ENCODE data around the gene GRIK4. TPM values are rescaled to one million over a fixed set of nuclear protein-coding genes. Genes with fewer than 3 reads are reported as not detected.

Gene GRIK4
- total RNA-seq, 1 experiment from 2014 or later = not detected

DNA sequence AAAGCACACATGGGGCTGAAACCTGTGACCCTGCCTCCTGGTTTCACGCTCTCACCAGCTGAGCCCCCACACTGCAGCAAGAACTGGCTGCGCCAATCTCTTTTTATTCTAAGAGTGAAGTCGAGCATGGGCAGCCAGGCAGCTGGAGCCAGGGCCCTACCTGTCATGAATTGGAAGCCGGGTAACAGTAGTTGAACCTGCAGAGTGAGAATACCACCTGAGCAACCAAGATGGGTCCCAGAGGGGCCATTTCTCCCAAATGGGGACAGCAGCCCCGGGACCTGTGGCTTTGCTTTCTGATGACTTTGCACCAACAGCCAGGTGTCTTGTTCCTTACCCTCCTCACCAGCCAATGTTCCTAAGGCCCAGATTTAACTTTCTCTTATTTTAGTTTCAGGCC lies 178.9 kb downstream of the GRIK4 start:
- no peak for DNase-seq
- Histone ChIP-seq H3K27me3 (ENCODE audit: low read length) (no peaks in the 10 kb centered on the region), H3K9me3 (ENCODE audit: low read length) (no peaks in the 10 kb centered on the region), H3K36me3 (ENCODE audit: insufficient read depth, low read length) (no peaks in the 10 kb centered on the region), H3K9me2 (replicated peaks; ENCODE audit: insufficient read depth, low read length) (no peaks in the 10 kb centered on the region), H3K4me3 (ENCODE audit: low read length) (no peak overlapping the region), H3K9ac (ENCODE audit: low read length) (no peak overlapping the region), H4K20me1 (ENCODE audit: insufficient read depth, low read depth, low read length) (no peaks in the 10 kb centered on the region), H2AFZ (ENCODE audit: low read length) (no peak overlapping the region), H3K4me1 (ENCODE audit: low read length) (no peaks in the 10 kb centered on the region), H3K79me2 (ENCODE audit: low read length) (no peaks in the 10 kb centered on the region), H3K4me2 (ENCODE audit: low read depth, low read length, poor library complexity, severe bottlenecking) (no peak overlapping the region), H3K27ac (ENCODE audit: low read length) (no peak overlapping the region)

DNA sequence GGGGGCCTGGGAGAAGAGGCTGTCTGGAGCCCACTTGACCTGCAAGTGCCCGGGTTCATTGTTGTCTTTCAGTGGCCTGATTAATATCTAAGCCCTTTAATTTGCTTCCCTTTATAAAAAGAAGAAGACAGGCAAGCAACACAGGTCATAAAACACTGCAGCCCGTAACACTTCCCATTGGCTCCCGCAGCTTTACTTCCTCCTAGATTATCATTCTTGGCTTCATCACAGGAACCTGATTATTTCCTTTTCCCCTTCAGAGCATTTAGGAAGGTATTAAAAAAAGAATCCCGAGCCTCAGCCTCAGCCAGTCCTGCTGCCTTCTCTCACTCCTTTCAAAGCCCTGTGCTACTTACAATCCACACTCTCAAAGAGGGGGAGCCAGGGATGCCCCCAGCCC lies 183.2 kb downstream of the GRIK4 start:
- no peaks in the 10 kb centered on the region for H3K36me3 ChIP-seq (ENCODE audit: insufficient read depth, low read length)
- H2AFZ ChIP-seq (ENCODE audit: low read length) = no peak overlapping the region
- H3K4me3 ChIP-seq (ENCODE audit: low read length) = no peak overlapping the region
- no peak overlapping the region for H3K4me2 ChIP-seq (ENCODE audit: low read depth, low read length, poor library complexity, severe bottlenecking)
- H3K79me2 ChIP-seq (ENCODE audit: low read length) = no peaks in the 10 kb centered on the region
- no peak for DNase-seq
- no peak overlapping the region for H3K27ac ChIP-seq (ENCODE audit: low read length)
- no peaks in the 10 kb centered on the region for H3K9me2 ChIP-seq (replicated peaks; ENCODE audit: insufficient read depth, low read length)
- H3K4me1 ChIP-seq (ENCODE audit: low read length) = no peaks in the 10 kb centered on the region
- H3K9ac ChIP-seq (ENCODE audit: low read length) = no peak overlapping the region
- H3K9me3 ChIP-seq (ENCODE audit: low read length) = no peaks in the 10 kb centered on the region
- H3K27me3 ChIP-seq (ENCODE audit: low read length) = no peaks in the 10 kb centered on the region
- H4K20me1 ChIP-seq (ENCODE audit: insufficient read depth, low read depth, low read length) = no peaks in the 10 kb centered on the region

DNA sequence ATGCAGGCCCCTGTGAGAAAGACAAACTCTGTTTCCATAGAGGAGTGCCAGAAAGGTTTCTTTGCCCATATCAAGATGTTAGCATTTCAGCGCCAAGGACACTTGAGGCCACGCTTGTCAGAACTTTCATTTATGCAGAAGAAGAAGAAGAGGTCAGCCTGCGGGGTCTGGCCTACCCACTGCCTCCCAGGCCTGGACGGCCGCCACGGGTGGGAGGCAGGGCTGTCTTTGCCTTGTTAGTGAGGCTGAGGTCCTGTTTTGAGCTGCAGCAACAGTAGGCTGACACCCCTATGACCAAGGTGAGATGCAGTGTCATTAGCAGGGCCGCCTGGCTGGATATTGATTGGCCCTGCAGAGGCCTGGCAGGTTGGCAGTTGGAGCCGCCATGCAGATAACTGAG lies 183.9 kb downstream of the GRIK4 start:
- no peaks in the 10 kb centered on the region for H3K9me2 ChIP-seq (replicated peaks; ENCODE audit: insufficient read depth, low read length)
- no peaks in the 10 kb centered on the region for H3K4me1 ChIP-seq (ENCODE audit: low read length)
- H3K4me2 ChIP-seq (ENCODE audit: low read depth, low read length, poor library complexity, severe bottlenecking) = no peak overlapping the region
- no peaks in the 10 kb centered on the region for H3K27me3 ChIP-seq (ENCODE audit: low read length)
- H4K20me1 ChIP-seq (ENCODE audit: insufficient read depth, low read depth, low read length) = no peaks in the 10 kb centered on the region
- H3K4me3 ChIP-seq (ENCODE audit: low read length) = no peak overlapping the region
- H2AFZ ChIP-seq (ENCODE audit: low read length) = no peak overlapping the region
- no peak overlapping the region for H3K27ac ChIP-seq (ENCODE audit: low read length)
- no peaks in the 10 kb centered on the region for H3K79me2 ChIP-seq (ENCODE audit: low read length)
- no peak for DNase-seq
- no peaks in the 10 kb centered on the region for H3K36me3 ChIP-seq (ENCODE audit: insufficient read depth, low read length)
- H3K9ac ChIP-seq (ENCODE audit: low read length) = no peak overlapping the region
- no peaks in the 10 kb centered on the region for H3K9me3 ChIP-seq (ENCODE audit: low read length)

DNA sequence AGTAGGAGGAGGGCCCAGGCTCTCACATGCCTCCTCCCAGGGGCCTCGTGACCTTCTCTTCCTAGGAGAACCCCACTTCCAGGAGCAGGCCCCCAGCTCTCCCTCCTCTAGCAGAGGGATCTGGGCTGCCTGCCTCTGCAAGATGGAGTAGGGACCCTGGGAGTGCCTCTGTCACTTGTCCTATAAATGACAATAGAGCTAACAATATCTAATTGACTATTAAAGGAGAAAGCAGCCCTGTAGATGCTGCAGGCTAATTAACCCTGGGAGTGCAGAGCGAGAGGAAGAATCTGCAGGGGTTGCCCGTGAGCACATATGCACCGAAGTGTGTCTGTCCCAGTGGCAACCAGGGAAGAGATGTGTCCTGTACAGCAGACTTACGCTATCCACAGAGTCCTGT lies 184.4 kb downstream of the GRIK4 start:
- H3K27me3 ChIP-seq (ENCODE audit: low read length) = no peaks in the 10 kb centered on the region
- H3K36me3 ChIP-seq (ENCODE audit: insufficient read depth, low read length) = no peaks in the 10 kb centered on the region
- H3K9me2 ChIP-seq (replicated peaks; ENCODE audit: insufficient read depth, low read length) = no peaks in the 10 kb centered on the region
- no peaks in the 10 kb centered on the region for H3K9me3 ChIP-seq (ENCODE audit: low read length)
- H3K4me3 ChIP-seq (ENCODE audit: low read length) = no peak overlapping the region
- no peaks in the 10 kb centered on the region for H3K4me1 ChIP-seq (ENCODE audit: low read length)
- no peak overlapping the region for H3K9ac ChIP-seq (ENCODE audit: low read length)
- H3K4me2 ChIP-seq (ENCODE audit: low read depth, low read length, poor library complexity, severe bottlenecking) = no peak overlapping the region
- no peak overlapping the region for H2AFZ ChIP-seq (ENCODE audit: low read length)
- H4K20me1 ChIP-seq (ENCODE audit: insufficient read depth, low read depth, low read length) = no peaks in the 10 kb centered on the region
- H3K27ac ChIP-seq (ENCODE audit: low read length) = no peak overlapping the region
- H3K79me2 ChIP-seq (ENCODE audit: low read length) = no peaks in the 10 kb centered on the region
- DNase-seq = no peak

DNA sequence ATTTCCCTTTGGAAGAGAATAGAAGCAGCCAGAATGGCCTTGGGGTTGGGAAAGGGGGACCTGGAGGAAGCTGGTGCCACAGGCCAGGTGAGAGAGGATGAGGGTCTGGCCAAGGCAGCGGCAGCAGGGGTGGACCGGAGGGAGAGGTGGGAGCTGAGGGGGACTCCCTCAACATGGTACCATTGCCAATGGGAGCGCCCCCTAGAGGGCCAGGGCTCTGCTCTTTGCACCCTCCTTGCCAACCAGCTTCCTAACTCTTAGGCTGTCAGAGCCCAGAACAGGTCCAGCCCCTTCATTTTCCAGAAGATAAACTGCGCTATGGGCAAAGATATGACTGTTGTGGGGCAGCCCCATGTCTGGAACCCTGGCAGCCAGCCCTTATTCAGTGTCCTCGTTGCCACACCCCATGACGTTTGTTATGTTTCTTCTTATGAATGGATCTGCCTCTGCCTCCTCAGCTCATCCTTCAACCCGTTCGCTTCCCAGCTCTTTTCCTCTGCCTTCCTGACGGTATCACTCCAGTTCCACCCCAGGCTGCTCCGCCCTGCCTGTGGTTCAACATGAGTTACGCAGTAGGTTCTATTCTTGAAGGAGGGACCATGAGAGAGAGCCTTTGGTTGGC lies 185.2 kb downstream of the GRIK4 start:
- H2AFZ ChIP-seq (ENCODE audit: low read length) = no peak overlapping the region
- no peak overlapping the region for H3K27ac ChIP-seq (ENCODE audit: low read length)
- no peaks in the 10 kb centered on the region for H3K4me1 ChIP-seq (ENCODE audit: low read length)
- H3K9me3 ChIP-seq (ENCODE audit: low read length) = no peaks in the 10 kb centered on the region
- no peaks in the 10 kb centered on the region for H3K36me3 ChIP-seq (ENCODE audit: insufficient read depth, low read length)
- H3K9me2 ChIP-seq (replicated peaks; ENCODE audit: insufficient read depth, low read length) = no peaks in the 10 kb centered on the region
- no peaks in the 10 kb centered on the region for H3K79me2 ChIP-seq (ENCODE audit: low read length)
- no peak overlapping the region for H3K9ac ChIP-seq (ENCODE audit: low read length)
- no peak overlapping the region for H3K4me3 ChIP-seq (ENCODE audit: low read length)
- H3K27me3 ChIP-seq (ENCODE audit: low read length) = no peaks in the 10 kb centered on the region
- H4K20me1 ChIP-seq (ENCODE audit: insufficient read depth, low read depth, low read length) = no peaks in the 10 kb centered on the region
- H3K4me2 ChIP-seq (ENCODE audit: low read depth, low read length, poor library complexity, severe bottlenecking) = no peak overlapping the region
- DNase-seq = no peak

DNA sequence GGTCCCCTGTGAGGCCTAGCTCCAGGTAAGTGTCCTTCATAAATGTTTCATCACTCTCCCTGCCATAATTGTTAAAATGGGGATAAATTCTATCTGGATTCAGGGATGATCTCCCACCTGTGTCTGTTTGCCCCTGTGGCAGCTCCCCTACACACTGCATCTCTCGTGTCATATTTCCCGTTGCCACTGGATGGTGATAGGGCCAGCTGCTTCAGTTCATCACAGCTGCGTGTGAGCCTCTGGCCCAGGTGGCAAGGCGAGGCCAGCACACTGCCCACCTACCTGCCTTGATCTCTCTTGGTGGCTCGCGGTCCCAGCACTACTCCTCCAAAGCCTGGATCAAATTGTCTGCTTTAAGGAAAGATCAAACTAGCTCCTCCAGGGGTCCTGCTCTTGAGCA lies 187.4 kb downstream of the GRIK4 start:
- Histone ChIP-seq H3K9ac (ENCODE audit: low read length) (no peak overlapping the region), H2AFZ (ENCODE audit: low read length) (no peak overlapping the region), H3K27ac (ENCODE audit: low read length) (no peak overlapping the region), H3K36me3 (ENCODE audit: insufficient read depth, low read length) (no peaks in the 10 kb centered on the region), H3K79me2 (ENCODE audit: low read length) (no peaks in the 10 kb centered on the region), H3K4me1 (ENCODE audit: low read length) (peaks cover 18% of the 10 kb centered on the region), H3K9me2 (replicated peaks; ENCODE audit: insufficient read depth, low read length) (no peaks in the 10 kb centered on the region), H3K9me3 (ENCODE audit: low read length) (no peaks in the 10 kb centered on the region), H3K4me3 (ENCODE audit: low read length) (no peak overlapping the region), H3K27me3 (ENCODE audit: low read length) (no peaks in the 10 kb centered on the region), H4K20me1 (ENCODE audit: insufficient read depth, low read depth, low read length) (no peaks in the 10 kb centered on the region), H3K4me2 (ENCODE audit: low read depth, low read length, poor library complexity, severe bottlenecking) (no peak overlapping the region)
- DNase-seq = no peak

DNA sequence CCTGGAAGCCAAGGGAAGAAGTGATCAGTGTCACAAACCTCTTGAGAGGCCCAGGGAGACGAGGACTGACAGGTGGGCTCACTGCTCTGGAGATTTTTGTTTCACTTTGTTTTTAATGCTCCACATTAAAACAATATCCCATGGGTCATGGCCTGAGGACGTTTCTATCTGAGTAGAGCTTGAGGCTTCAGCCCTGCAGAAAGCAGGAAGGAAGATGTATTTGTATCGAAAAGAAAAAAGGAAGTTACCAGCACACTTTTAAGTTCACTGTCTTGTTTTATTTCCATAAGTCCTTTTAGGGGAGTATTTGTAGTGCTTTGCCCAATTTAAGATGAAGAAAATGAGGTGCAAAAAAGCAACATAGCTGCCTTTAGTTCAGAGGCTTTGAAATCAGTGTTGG lies 191.1 kb downstream of the GRIK4 start:
- Histone ChIP-seq H3K4me3 (ENCODE audit: low read length) (no peak overlapping the region), H3K27ac (ENCODE audit: low read length) (0 out of 2 replicates have a peak overlapping the region, but pooled peaks have one; percentile 18), H3K36me3 (ENCODE audit: insufficient read depth, low read length) (no peaks in the 10 kb centered on the region), H2AFZ (ENCODE audit: low read length) (no peak overlapping the region), H3K9me3 (ENCODE audit: low read length) (no peaks in the 10 kb centered on the region), H3K4me1 (ENCODE audit: low read length) (peaks cover 19% of the 10 kb centered on the region), H3K9me2 (replicated peaks; ENCODE audit: insufficient read depth, low read length) (no peaks in the 10 kb centered on the region), H3K79me2 (ENCODE audit: low read length) (no peaks in the 10 kb centered on the region), H3K4me2 (ENCODE audit: low read depth, low read length, poor library complexity, severe bottlenecking) (peak overlapping the region; percentile 38), H3K9ac (ENCODE audit: low read length) (no peak overlapping the region), H4K20me1 (ENCODE audit: insufficient read depth, low read depth, low read length) (no peaks in the 10 kb centered on the region), H3K27me3 (ENCODE audit: low read length) (no peaks in the 10 kb centered on the region)
- peak; percentile 62 for DNase-seq

DNA sequence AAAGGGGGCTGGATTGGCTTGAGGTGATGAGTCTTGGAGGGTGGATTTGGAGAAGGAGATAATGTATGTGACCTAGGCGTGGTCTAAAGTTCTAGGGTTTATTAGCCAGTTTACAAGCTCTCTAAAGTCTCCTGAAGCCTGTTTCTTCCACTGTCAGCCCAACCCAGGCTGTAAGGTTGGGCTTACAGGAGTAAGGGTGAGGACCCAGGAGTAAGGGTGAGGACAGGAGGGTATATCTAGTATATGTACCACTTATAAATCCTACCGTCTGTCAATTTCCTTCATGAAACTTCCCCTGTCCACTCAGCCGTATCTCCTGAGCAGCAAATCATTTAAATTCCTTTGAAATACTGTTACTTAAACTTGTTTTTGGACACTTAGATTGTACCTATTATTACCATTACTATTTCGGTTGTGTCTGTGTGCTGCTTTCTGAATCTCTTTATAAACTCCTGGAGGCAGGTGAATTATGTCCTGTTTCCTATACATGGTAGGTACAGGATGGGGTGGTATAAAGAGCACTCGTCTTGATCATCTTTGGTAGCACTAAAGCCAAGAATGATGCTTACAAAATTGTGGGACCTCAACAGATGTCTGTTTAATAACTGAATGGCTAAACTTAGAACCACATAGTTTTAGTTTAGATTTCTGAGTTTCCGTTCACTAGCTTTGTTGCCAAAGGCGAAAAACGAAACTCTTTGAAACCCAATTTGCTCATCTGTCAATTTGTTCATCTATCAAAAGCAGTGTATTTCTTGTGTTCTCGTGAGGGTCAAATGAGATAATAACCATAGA lies 192.0 kb downstream of the GRIK4 start:
- H3K9ac ChIP-seq (ENCODE audit: low read length) = no peak overlapping the region
- H4K20me1 ChIP-seq (ENCODE audit: insufficient read depth, low read depth, low read length) = no peaks in the 10 kb centered on the region
- H3K4me3 ChIP-seq (ENCODE audit: low read length) = no peak overlapping the region
- H3K9me2 ChIP-seq (replicated peaks; ENCODE audit: insufficient read depth, low read length) = no peaks in the 10 kb centered on the region
- no peaks in the 10 kb centered on the region for H3K79me2 ChIP-seq (ENCODE audit: low read length)
- H3K27ac ChIP-seq (ENCODE audit: low read length) = no peak overlapping the region
- no peaks in the 10 kb centered on the region for H3K9me3 ChIP-seq (ENCODE audit: low read length)
- no peaks in the 10 kb centered on the region for H3K27me3 ChIP-seq (ENCODE audit: low read length)
- peak; percentile 42 for DNase-seq
- no peaks in the 10 kb centered on the region for H3K36me3 ChIP-seq (ENCODE audit: insufficient read depth, low read length)
- H2AFZ ChIP-seq (ENCODE audit: low read length) = no peak overlapping the region
- H3K4me1 ChIP-seq (ENCODE audit: low read length) = peaks cover 19% of the 10 kb centered on the region
- peak overlapping the region; percentile 38 for H3K4me2 ChIP-seq (ENCODE audit: low read depth, low read length, poor library complexity, severe bottlenecking)

Measured in Karpas-422 (cell line).